Panc1 (cell line): Measurements from ENCODE around the gene COMMD10.

Source experiments
- POLR2AphosphoS5 ChIP-seq: IDR thresholded peaks from 2 replicates; pipeline ENCODE4 v1.6.1; 2012; ENCODE audit warnings: mild to moderate bottlenecking, low read depth, low read length, moderate library complexity
- TCF7L2 ChIP-seq: IDR thresholded peaks from 2 replicates; pipeline ENCODE4 v1.6.1; 2011; ENCODE audit warnings: mild to moderate bottlenecking, low read depth, low read length, inconsistent platforms
- TF ChIP-seq, protein P1 (sequence below): fragments of 450-650 bp; IDR thresholded peaks from 2 replicates; pipeline ENCODE4 v1.5.1; 2017; ENCODE audit warnings: mild to moderate bottlenecking
- TF ChIP-seq, protein P2 (sequence below), 2 experiments: IDR thresholded peaks; 2 replicates each; pipeline ENCODE4 v1.6.1; 2011 to 2012; ENCODE audit warnings: low read depth in 2 of 2, control low read depth in 1 of 2, low read length in 1 of 2, mild to moderate bottlenecking in 1 of 2, moderate library complexity in 1 of 2; ENCODE audit not compliant: insufficient read depth in 1 of 2

DNA sequence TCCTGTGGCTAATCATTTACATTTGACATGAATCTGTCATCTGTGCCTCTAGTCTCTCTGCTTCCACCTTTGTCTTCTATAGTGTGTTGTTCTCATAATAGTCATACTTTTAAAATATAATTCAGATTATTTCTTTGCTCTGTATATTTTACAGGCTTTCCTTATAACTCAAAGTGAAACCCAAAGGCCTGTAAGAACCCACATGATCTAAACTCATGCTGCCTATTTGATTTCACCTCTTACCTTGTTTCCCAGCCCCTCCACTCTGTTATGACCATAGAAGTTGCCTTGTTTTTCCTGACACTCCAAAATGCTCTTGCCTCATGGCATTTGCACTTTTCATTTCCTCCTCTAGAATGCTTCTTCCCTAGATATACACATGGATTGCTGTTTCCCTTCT, 74.2 kb downstream of the COMMD10 start:
- TF ChIP-seq, protein P1, sequence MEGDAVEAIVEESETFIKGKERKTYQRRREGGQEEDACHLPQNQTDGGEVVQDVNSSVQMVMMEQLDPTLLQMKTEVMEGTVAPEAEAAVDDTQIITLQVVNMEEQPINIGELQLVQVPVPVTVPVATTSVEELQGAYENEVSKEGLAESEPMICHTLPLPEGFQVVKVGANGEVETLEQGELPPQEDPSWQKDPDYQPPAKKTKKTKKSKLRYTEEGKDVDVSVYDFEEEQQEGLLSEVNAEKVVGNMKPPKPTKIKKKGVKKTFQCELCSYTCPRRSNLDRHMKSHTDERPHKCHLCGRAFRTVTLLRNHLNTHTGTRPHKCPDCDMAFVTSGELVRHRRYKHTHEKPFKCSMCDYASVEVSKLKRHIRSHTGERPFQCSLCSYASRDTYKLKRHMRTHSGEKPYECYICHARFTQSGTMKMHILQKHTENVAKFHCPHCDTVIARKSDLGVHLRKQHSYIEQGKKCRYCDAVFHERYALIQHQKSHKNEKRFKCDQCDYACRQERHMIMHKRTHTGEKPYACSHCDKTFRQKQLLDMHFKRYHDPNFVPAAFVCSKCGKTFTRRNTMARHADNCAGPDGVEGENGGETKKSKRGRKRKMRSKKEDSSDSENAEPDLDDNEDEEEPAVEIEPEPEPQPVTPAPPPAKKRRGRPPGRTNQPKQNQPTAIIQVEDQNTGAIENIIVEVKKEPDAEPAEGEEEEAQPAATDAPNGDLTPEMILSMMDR = no peak
- TF ChIP-seq, protein P2, sequence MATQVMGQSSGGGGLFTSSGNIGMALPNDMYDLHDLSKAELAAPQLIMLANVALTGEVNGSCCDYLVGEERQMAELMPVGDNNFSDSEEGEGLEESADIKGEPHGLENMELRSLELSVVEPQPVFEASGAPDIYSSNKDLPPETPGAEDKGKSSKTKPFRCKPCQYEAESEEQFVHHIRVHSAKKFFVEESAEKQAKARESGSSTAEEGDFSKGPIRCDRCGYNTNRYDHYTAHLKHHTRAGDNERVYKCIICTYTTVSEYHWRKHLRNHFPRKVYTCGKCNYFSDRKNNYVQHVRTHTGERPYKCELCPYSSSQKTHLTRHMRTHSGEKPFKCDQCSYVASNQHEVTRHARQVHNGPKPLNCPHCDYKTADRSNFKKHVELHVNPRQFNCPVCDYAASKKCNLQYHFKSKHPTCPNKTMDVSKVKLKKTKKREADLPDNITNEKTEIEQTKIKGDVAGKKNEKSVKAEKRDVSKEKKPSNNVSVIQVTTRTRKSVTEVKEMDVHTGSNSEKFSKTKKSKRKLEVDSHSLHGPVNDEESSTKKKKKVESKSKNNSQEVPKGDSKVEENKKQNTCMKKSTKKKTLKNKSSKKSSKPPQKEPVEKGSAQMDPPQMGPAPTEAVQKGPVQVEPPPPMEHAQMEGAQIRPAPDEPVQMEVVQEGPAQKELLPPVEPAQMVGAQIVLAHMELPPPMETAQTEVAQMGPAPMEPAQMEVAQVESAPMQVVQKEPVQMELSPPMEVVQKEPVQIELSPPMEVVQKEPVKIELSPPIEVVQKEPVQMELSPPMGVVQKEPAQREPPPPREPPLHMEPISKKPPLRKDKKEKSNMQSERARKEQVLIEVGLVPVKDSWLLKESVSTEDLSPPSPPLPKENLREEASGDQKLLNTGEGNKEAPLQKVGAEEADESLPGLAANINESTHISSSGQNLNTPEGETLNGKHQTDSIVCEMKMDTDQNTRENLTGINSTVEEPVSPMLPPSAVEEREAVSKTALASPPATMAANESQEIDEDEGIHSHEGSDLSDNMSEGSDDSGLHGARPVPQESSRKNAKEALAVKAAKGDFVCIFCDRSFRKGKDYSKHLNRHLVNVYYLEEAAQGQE (IDR thresholded peaks at IDR 0.05; ENCODE audit: insufficient read depth in 1 of 2, low read depth in 2 of 2, low read length in 1 of 2) = no peak
- TF ChIP-seq POLR2AphosphoS5 = no peak
- no peak for TF ChIP-seq TCF7L2
